Measurements from ENCODE around the gene DENND1A. TPM values are rescaled to one million over a fixed set of nuclear protein-coding genes. Genes with fewer than 3 reads are reported as not detected.

Gene DENND1A
- total and polyA plus RNA-seq, 2 of the 13 experiments (the other 11 are each of a cell fraction or from before 2014, with no cell fraction given) = 14.8 to 30.1 TPM

DNA sequence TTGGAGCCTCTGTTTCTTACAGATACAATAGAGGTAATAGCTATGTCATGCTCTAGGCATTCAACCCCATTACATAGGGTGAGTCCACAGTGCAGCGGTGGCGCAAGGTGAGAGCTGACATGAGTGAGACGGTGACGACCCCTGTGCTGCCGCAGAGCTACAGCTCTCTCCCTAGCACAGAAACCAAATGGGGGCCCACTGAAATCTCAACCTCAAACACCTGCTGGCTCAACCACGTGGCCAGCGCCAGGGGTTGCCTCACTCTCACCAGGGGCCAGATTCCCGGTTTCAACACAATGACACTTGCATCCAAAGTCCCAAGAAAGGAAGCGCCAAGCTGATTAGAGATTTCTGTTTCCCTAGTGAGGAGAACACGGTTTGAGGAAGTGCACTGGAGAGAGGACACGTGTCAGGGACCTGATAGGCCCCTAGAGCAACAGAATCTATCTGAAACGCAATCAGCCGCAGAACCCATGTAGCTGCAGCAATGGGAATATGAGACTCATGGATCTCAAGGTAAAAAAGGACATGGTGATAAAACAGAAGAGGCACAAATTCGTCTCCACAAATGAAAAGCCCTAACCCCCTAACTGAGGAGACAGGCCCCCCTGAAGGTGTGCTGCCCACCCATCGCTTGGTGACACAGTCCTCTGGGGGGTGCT lies 459.7 kb downstream of the DENND1A start (continued):
- TF ChIP-seq, protein P1, sequence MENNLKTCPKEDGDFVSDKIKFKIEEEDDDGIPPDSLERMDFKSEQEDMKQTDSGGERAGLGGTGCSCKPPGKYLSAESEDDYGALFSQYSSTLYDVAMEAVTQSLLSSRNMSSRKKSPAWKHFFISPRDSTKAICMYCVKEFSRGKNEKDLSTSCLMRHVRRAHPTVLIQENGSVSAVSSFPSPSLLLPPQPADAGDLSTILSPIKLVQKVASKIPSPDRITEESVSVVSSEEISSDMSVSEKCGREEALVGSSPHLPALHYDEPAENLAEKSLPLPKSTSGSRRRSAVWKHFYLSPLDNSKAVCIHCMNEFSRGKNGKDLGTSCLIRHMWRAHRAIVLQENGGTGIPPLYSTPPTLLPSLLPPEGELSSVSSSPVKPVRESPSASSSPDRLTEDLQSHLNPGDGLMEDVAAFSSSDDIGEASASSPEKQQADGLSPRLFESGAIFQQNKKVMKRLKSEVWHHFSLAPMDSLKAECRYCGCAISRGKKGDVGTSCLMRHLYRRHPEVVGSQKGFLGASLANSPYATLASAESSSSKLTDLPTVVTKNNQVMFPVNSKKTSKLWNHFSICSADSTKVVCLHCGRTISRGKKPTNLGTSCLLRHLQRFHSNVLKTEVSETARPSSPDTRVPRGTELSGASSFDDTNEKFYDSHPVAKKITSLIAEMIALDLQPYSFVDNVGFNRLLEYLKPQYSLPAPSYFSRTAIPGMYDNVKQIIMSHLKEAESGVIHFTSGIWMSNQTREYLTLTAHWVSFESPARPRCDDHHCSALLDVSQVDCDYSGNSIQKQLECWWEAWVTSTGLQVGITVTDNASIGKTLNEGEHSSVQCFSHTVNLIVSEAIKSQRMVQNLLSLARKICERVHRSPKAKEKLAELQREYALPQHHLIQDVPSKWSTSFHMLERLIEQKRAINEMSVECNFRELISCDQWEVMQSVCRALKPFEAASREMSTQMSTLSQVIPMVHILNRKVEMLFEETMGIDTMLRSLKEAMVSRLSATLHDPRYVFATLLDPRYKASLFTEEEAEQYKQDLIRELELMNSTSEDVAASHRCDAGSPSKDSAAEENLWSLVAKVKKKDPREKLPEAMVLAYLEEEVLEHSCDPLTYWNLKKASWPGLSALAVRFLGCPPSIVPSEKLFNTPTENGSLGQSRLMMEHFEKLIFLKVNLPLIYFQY (CRISPR knock-in tag; IDR thresholded peaks at IDR 0.05; ENCODE audit: borderline replicate concordance) = peak; percentile 22; the same call in 1 of the 2 replicates
- TF ChIP-seq CEBPG (CRISPR knock-in tag; IDR thresholded peaks at IDR 0.05) (peak; percentile 98), ZFYVE20 (CRISPR knock-in tag; IDR thresholded peaks at IDR 0.05; ENCODE audit: borderline replicate concordance, low read depth) (no peak), ZNF549 (CRISPR knock-in tag; IDR thresholded peaks at IDR 0.05) (no peak), U2AF1 (optimal IDR thresholded peaks at IDR 0.05; ENCODE audit: low read depth, low read length) (no peak), NFIC (IDR thresholded peaks at IDR 0.05; ENCODE audit: low read length) (peak; percentile 70; the same call in 1 of the 2 replicates), ZSCAN21 (CRISPR knock-in tag; IDR thresholded peaks at IDR 0.05; ENCODE audit: borderline replicate concordance) (0 out of 2 replicates have a peak, but pooled peaks have one; percentile 44), ATF1 (CRISPR knock-in tag; IDR thresholded peaks at IDR 0.05) (no peak), ETV6 (CRISPR knock-in tag; conservative IDR thresholded peaks at IDR 0.05) (no peak), ZNF441 (CRISPR knock-in tag; IDR thresholded peaks at IDR 0.05; ENCODE audit: borderline replicate concordance) (peak; percentile 38; the same call in 1 of the 2 replicates), ZKSCAN8 (CRISPR knock-in tag; IDR thresholded peaks at IDR 0.05; ENCODE audit: borderline replicate concordance) (no peak), YY1 (IDR thresholded peaks at IDR 0.05; ENCODE audit: insufficient read depth, insufficient replicate concordance, low read depth, low read length) (peak; percentile 39), ZNF577 (CRISPR knock-in tag; IDR thresholded peaks at IDR 0.05; ENCODE audit: borderline replicate concordance, low read depth) (no peak), THYN1 (CRISPR knock-in tag; IDR thresholded peaks at IDR 0.05; ENCODE audit: borderline replicate concordance, low read depth) (no peak), REPIN1 (CRISPR knock-in tag; IDR thresholded peaks at IDR 0.05; ENCODE audit: borderline replicate concordance, low read depth) (no peak), ZNF7 (CRISPR knock-in tag; IDR thresholded peaks at IDR 0.05) (no peak), RBFOX2 (IDR thresholded peaks at IDR 0.05; ENCODE audit: low read depth, low read length) (no peak)
- TF ChIP-seq, protein P2, sequence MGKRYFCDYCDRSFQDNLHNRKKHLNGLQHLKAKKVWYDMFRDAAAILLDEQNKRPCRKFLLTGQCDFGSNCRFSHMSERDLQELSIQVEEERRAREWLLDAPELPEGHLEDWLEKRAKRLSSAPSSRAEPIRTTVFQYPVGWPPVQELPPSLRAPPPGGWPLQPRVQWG (CRISPR knock-in tag; IDR thresholded peaks at IDR 0.05; ENCODE audit: borderline replicate concordance, low read depth) = no peak
- TF ChIP-seq, protein P3, sequence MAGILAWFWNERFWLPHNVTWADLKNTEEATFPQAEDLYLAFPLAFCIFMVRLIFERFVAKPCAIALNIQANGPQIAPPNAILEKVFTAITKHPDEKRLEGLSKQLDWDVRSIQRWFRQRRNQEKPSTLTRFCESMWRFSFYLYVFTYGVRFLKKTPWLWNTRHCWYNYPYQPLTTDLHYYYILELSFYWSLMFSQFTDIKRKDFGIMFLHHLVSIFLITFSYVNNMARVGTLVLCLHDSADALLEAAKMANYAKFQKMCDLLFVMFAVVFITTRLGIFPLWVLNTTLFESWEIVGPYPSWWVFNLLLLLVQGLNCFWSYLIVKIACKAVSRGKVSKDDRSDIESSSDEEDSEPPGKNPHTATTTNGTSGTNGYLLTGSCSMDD (CRISPR knock-in tag; IDR thresholded peaks at IDR 0.05) = no peak
- TF ChIP-seq, protein P4, sequence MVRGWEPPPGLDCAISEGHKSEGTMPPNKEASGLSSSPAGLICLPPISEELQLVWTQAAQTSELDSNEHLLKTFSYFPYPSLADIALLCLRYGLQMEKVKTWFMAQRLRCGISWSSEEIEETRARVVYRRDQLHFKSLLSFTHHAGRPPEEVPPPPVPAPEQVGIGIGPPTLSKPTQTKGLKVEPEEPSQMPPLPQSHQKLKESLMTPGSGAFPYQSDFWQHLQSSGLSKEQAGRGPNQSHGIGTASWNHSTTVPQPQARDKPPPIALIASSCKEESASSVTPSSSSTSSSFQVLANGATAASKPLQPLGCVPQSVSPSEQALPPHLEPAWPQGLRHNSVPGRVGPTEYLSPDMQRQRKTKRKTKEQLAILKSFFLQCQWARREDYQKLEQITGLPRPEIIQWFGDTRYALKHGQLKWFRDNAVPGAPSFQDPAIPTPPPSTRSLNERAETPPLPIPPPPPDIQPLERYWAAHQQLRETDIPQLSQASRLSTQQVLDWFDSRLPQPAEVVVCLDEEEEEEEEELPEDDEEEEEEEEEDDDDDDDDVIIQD (CRISPR knock-in tag; IDR thresholded peaks at IDR 0.05; ENCODE audit: low read depth) = peak; percentile 71
- TF ChIP-seq, protein P5, sequence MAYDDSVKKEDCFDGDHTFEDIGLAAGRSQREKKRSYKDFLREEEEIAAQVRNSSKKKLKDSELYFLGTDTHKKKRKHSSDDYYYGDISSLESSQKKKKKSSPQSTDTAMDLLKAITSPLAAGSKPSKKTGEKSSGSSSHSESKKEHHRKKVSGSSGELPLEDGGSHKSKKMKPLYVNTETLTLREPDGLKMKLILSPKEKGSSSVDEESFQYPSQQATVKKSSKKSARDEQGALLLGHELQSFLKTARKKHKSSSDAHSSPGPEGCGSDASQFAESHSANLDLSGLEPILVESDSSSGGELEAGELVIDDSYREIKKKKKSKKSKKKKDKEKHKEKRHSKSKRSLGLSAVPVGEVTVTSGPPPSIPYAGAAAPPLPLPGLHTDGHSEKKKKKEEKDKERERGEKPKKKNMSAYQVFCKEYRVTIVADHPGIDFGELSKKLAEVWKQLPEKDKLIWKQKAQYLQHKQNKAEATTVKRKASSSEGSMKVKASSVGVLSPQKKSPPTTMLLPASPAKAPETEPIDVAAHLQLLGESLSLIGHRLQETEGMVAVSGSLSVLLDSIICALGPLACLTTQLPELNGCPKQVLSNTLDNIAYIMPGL (CRISPR knock-in tag; IDR thresholded peaks at IDR 0.05; ENCODE audit: borderline replicate concordance in 1 of 2, low read depth in 1 of 2) = no peak
